Measurements from ENCODE around the gene SYT3.

SYT3 gene

GRCh38 chr19:50645107-50645506 lies 5.4 kb upstream of the SYT3 start:
- no peak overlapping the region for H3K27ac ChIP-seq
- TF ChIP-seq, protein P1, sequence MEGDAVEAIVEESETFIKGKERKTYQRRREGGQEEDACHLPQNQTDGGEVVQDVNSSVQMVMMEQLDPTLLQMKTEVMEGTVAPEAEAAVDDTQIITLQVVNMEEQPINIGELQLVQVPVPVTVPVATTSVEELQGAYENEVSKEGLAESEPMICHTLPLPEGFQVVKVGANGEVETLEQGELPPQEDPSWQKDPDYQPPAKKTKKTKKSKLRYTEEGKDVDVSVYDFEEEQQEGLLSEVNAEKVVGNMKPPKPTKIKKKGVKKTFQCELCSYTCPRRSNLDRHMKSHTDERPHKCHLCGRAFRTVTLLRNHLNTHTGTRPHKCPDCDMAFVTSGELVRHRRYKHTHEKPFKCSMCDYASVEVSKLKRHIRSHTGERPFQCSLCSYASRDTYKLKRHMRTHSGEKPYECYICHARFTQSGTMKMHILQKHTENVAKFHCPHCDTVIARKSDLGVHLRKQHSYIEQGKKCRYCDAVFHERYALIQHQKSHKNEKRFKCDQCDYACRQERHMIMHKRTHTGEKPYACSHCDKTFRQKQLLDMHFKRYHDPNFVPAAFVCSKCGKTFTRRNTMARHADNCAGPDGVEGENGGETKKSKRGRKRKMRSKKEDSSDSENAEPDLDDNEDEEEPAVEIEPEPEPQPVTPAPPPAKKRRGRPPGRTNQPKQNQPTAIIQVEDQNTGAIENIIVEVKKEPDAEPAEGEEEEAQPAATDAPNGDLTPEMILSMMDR (conservative IDR thresholded peaks at IDR 0.05), result no peak

- no peak overlapping the region for H3K27ac ChIP-seq
- TF ChIP-seq, protein P1 (conservative IDR thresholded peaks at IDR 0.05), result no peak
Measured at GRCh38 chr19:50644315-50644915, 4.7 kb upstream of the SYT3 start.

- H3K27ac ChIP-seq, result no peak overlapping the region
- TF ChIP-seq, protein P1 (conservative IDR thresholded peaks at IDR 0.05), result no peak
Measured at GRCh38 chr19:50640368-50640767, 687 bp upstream of the SYT3 start.

DNA sequence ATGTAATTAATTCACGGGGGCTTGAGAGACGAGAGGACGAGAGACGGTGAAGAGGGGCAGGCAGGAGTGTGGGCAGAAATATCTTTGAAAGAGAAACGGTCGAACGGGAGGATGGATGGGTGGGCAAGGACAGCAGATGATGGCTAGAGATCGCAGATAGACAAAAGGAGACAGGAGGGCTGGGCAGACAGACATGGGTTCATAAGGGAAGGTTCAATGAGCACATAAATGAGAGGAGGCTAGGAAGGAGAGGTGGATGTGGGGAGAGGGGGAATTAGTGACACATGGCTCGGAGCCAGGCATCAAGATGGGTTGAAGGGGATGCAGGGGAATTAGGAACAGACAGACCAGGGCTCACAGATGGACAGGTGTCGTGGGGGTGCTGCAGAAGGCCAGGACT lies 1.1 kb downstream of the SYT3 start:
- TF ChIP-seq, protein P1 (conservative IDR thresholded peaks at IDR 0.05), result no peak
- no peak overlapping the region for H3K27ac ChIP-seq

- H3K27ac ChIP-seq, result no peak overlapping the region
- TF ChIP-seq, protein P1 (conservative IDR thresholded peaks at IDR 0.05), result no peak
Measured at GRCh38 chr19:50636317-50637085, 3.2 kb downstream of the SYT3 start.

DNA sequence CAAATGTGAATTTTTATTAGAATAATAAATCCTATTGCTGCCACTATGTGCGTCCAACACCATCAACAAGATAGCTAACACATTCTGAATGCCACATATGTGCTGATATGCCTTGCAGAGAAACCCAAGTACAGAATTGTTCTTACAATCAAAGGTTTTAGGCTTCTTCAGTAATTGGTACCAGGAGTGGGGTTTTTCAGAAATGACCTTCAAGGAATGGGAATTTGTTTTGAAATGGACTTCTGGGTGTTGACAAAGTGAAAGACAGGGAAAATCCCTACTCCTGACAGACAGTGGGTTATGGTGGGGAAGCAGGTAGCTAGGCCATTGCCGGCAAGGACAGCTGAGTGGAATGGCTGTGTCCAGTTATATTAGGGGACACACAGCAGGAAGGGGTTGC lies 5.7 kb downstream of the SYT3 start:
- no peak overlapping the region for H3K27ac ChIP-seq
- TF ChIP-seq, protein P1 (conservative IDR thresholded peaks at IDR 0.05), result no peak

DNA sequence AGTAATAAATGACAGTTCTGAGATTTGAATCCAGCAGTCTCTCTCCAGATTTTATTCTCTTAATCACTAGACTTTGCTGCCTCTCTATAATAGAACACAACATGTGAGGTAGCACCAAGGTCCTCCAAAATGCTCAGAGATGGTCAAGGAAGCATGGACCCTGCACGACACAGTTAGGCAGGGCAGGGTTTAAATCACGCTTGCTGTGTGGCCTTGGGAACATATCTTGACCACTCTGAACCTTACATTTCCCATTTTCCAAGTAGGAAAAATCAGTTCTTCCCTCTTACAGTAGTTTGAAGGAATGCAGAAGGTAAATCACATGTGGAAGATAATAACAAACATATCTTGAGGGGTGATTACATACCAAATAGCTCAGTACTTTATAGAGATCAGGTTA lies 6.3 kb downstream of the SYT3 start:
- TF ChIP-seq, protein P1 (conservative IDR thresholded peaks at IDR 0.05), result no peak
- no peak overlapping the region for H3K27ac ChIP-seq
